GM21529 (cell line): Measurements from ENCODE around the gene TMC1.
"Not testable (repeated sequence)": the region's sequence is repeated elsewhere in the genome, so short reads cannot be mapped to it uniquely, and the experiment has no call there.

Experiments used
- ATAC-seq: cut with Tn5 transposase; IDR thresholded peaks from one replicate; pipeline ENCODE4 v1.9.1; 2021; ENCODE audit not compliant: unreplicated experiment

Gene TMC1

DNA sequence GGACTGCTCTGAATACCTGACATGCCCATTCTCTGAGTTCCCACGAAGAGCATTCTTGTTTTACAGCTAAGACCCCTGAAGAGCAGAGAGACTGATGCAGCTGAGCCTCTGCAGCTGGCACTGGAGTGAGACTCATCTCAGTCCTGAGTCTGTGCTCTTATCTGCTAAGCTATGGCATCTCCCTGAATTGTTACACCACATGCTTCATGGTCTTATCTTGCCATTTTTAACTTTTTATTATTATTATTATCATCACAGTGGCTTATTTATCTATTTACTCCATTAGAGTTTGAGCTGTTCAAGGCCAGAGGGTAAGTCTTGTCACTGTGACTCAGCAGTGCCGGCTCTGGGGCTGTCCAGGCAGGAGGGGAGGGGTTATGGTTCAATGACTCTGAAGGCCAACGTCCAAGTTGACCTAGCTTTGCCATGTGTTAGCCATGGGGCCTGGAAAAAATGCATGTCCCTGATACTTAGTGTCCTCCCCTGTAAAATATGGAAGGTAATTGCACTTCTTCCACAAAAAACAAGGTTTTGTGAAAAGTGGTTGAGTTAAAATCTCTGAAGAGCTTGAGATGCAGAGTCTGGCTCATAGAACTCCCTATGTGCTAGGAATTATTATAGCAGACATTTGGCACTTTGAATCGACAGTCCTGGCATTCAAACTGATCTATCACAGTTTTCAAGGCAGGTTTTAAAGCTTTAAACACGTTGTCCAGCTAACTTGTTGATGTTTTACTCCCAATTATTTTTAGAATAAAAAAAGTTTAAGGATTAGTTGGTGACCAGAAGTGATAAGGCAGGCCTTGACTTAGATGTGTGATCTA, 336.9 kb downstream of the TMC1 start:
- ATAC-seq = no peak

GRCh38 chr9:72862788-72863187, 341.4 kb downstream of the TMC1 start:
- ATAC-seq = not testable (repeated sequence)

DNA sequence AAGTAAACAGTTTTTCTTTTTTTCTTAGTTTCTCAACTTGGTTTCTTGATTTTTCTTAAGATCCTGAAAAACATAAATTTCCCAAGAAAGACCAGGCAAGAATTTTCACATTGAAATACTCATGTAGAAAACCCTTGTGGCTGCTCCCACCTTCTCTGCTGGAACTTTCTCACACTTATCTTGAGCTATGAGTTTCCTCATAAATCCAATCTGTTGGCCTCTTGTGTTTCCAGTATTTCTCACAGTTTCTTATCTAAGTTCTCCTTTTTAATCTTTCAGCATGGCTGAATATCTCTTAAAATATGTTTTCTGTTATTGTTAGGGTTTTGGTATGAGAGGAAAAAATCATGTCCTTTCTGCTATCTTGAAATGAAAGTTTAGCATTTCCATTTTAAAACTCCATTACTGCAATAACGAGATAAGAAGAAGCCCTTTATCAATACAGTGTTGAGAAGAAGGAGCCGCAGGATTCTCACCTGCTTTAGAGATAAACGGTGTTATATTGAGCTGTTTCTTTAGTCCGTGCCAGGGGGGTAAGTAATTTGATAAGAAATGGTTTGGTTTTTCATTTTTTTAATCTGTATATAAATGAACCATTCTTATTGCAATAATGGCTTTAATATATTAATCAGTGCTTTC, 342.2 kb downstream of the TMC1 start:
- ATAC-seq = no peak

GRCh38 chr9:72864327-72864726, 342.9 kb downstream of the TMC1 start:
- ATAC-seq = no peak

- no peak for ATAC-seq
Observed at GRCh38 chr9:72871685-72872084, 350.3 kb downstream of the TMC1 start.

GRCh38 chr9:72872718-72873117, 351.3 kb downstream of the TMC1 start:
- ATAC-seq = no peak

DNA sequence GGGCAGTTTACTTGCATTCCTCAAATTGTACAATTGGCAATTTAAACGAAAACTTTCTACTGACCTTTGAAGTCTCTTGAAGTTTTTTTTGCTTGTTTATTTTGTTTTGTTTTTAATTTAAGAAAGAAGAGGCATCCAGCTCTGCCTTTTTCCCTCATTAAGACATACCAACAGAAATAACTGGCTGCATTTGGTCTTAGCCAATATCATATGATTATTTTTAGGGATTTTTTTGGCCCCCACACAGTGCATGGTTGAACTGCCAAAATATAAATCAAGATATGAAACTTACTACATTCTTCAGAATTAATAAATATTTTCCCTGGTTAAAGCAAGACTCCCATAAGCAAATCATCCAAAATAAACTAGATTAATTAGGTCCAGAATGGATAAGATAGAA, 352.0 kb downstream of the TMC1 start:
- no peak for ATAC-seq

DNA sequence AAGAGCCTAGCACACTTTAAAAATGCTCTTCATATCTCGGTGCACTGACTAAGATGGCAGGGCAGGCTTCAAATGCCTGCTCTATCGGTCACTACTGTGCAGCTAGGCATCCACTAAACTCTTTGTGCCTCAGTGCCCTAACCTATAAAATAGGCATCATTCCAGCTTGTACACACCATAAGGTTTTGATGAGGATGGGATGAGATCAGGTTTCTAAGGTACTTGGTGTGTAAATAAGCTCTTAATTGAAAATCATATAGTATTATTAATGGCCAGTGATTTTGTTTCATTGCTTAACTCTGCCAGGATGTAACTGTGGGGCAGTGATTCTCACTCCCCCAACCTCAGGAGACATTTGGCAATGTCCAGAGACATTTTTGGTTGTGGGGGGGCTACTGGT, 352.9 kb downstream of the TMC1 start:
- ATAC-seq = no peak

DNA sequence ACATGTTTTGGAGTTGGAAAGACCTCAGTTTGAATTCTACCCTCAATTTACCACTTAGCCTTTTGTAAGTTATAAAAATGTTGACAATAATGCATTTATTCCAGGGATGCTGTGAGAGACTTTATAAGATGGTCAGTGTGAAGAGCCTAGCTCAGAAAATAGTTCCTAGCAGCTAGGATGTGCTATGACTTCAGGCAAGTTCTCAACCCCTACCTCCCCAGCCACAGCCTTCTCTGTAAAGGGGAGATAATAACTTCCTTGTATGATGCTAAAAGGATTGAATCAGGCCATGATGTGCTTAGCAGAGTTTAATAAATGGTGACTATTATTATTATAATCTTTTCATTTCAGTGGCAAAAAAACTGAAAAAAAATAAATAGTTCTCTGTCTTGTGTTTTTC, 353.8 kb downstream of the TMC1 start:
- no peak for ATAC-seq

- ATAC-seq = no peak
Observed at GRCh38 chr9:72880821-72881220, 359.4 kb downstream of the TMC1 start.

- no peak for ATAC-seq
Observed at GRCh38 chr9:72882117-72882775, 360.8 kb downstream of the TMC1 start.

- no peak for ATAC-seq
Observed at GRCh38 chr9:72883875-72884274, 362.5 kb downstream of the TMC1 start.

GRCh38 chr9:72884508-72884907, 363.1 kb downstream of the TMC1 start:
- ATAC-seq = no peak
